K562 (cell line): ENCODE data around the gene HFE. TPM values are rescaled to one million over a fixed set of nuclear protein-coding genes. Genes with fewer than 3 reads are reported as not detected.

ENCODE experiments used
- BACH1 ChIP-seq: fragments of 200-800 bp; sonication (Bioruptor generic); IDR thresholded peaks from 2 replicates; pipeline ENCODE4 v1.6.1; 2016; ENCODE audit warnings: missing genetic modification characterization, missing compliant biosample characterization
- CBX3 ChIP-seq, 2 experiments: IDR thresholded peaks; 1 replicate in 1 of 2; 2 replicates in 1 of 2; pipeline ENCODE4 v1.6.1; 2012; ENCODE audit warnings: inconsistent platforms in 2 of 2, low read length in 2 of 2, borderline replicate concordance in 1 of 2, control low read depth in 1 of 2
- CREM ChIP-seq: IDR thresholded peaks from 2 replicates; pipeline ENCODE4 v1.6.1; 2014; ENCODE audit warnings: antibody characterized with exemption, low read depth
- DPF2 ChIP-seq: fragments of 450-650 bp; IDR thresholded peaks from 2 replicates; pipeline ENCODE4 v1.6.1; 2016
- ESRRA ChIP-seq: fragments of 450-650 bp; IDR thresholded peaks from 2 replicates; pipeline ENCODE4 v1.6.1; 2014; ENCODE audit warnings: low read depth, mild to moderate bottlenecking, moderate library complexity, borderline replicate concordance
- FUS ChIP-seq: fragments of 200-400 bp; formaldehyde crosslinking; optimal IDR thresholded peaks from 2 replicates; pipeline ENCODE3; 2017; ENCODE audit warnings: low read depth, low read length
- HMG20A ChIP-seq: fragments of 450-650 bp; formaldehyde crosslinking; conservative IDR thresholded peaks from 2 replicates; pipeline ENCODE4 v1.4.0; 2020; ENCODE audit warnings: mild to moderate bottlenecking, mixed read lengths
- ILF3 ChIP-seq: fragments of 450-650 bp; IDR thresholded peaks from 2 replicates; pipeline ENCODE4 v1.6.1; 2018; ENCODE audit warnings: antibody characterized with exemption, mild to moderate bottlenecking, moderate library complexity, borderline replicate concordance
- NFRKB ChIP-seq: fragments of 450-650 bp; IDR thresholded peaks from 2 replicates; pipeline ENCODE4 v1.6.1; 2016; ENCODE audit warnings: low read depth
- NFXL1 ChIP-seq: fragments of 450-650 bp; formaldehyde crosslinking; IDR thresholded peaks from 2 replicates; pipeline ENCODE4 v1.4.0; 2021; ENCODE audit warnings: mild to moderate bottlenecking
- SMAD3 ChIP-seq: fragments of 450-650 bp; formaldehyde crosslinking; conservative IDR thresholded peaks from 2 replicates; pipeline ENCODE4 v1.4.0; 2020; ENCODE audit warnings: mild to moderate bottlenecking
- STAT5A ChIP-seq: IDR thresholded peaks from 2 replicates; pipeline ENCODE4 v1.6.1; 2012; ENCODE audit warnings: low read length, inconsistent platforms, borderline replicate concordance
- TSC22D4 ChIP-seq: fragments of 450-650 bp; IDR thresholded peaks from 2 replicates; pipeline ENCODE4 v1.6.1; 2016; ENCODE audit warnings: missing genetic modification characterization, missing biosample characterization, control low read depth
- ZC3H4 ChIP-seq: sonication (generic); formaldehyde crosslinking; IDR thresholded peaks from 2 replicates; pipeline ENCODE4 v1.9.0; 2021; ENCODE audit warnings: missing genetic modification reagents, borderline replicate concordance
- ZNF212 ChIP-seq: fragments of 450-650 bp; formaldehyde crosslinking; IDR thresholded peaks from 2 replicates; pipeline ENCODE4 v1.4.0; 2020; ENCODE audit warnings: mild to moderate bottlenecking
- ZNF232 ChIP-seq: sonication (generic); formaldehyde crosslinking; IDR thresholded peaks from 2 replicates; pipeline ENCODE4 v1.8.0; 2022; ENCODE audit warnings: mild to moderate bottlenecking, missing genetic modification reagents
- polyA plus RNA-seq, 8 experiments: library from polyadenylated mRNA; depleted of rRNA in 4 of 8; stranded (reverse) in 5 of 8; unstranded in 3 of 8; fragments of >200 nt; fragmentation: Nextera tagmentation in 2 of 8; fragmentation: Illumina TruSeq in 1 of 8; extraction: Ambion mirVana in 2 of 8; extraction: Trizol in 1 of 8; gene quantifications; 2 replicates each; pipeline versions ENCODE4 v1.2.1 to v1.2.3, GENCODE V29; 2011 to 2014; ENCODE audit warnings: inconsistent platforms in 1 of 8, missing spikeins in 1 of 8
- total RNA-seq, 7 experiments: library from RNA; depleted of rRNA in 6 of 7; stranded (reverse); fragments of >200 nt in 6 of 7; fragmentation: Illumina TruSeq in 2 of 7; extraction: Trizol in 2 of 7; gene quantifications; 2 replicates each; pipeline versions ENCODE4 v1.2.1 to v1.2.3, GENCODE V29; 2011 to 2021; ENCODE audit warnings: low replicate concordance in 1 of 7
- TF ChIP-seq, protein P1 (sequence below): sonication (generic); formaldehyde crosslinking; IDR thresholded peaks from 2 replicates; pipeline ENCODE4 v1.8.0; 2022; ENCODE audit warnings: missing genetic modification reagents, mild to moderate bottlenecking, borderline replicate concordance
- TF ChIP-seq, protein P2 (sequence below), 2 experiments: fragments of 450-650 bp in 1 of 2; sonication (generic) in 1 of 2; formaldehyde crosslinking; conservative IDR thresholded peaks; 2 replicates each; pipeline versions ENCODE4 v1.4.0 to v1.8.1; 2020 to 2022; ENCODE audit warnings: mild to moderate bottlenecking in 1 of 2, missing genetic modification reagents in 1 of 2

The HFE gene
- total and polyA plus RNA-seq, 9 of the 15 experiments (the other 6 are each of a cell fraction or from before 2014, with no cell fraction given) = 0.14 to 1.2 (median 0.76) TPM

DNA sequence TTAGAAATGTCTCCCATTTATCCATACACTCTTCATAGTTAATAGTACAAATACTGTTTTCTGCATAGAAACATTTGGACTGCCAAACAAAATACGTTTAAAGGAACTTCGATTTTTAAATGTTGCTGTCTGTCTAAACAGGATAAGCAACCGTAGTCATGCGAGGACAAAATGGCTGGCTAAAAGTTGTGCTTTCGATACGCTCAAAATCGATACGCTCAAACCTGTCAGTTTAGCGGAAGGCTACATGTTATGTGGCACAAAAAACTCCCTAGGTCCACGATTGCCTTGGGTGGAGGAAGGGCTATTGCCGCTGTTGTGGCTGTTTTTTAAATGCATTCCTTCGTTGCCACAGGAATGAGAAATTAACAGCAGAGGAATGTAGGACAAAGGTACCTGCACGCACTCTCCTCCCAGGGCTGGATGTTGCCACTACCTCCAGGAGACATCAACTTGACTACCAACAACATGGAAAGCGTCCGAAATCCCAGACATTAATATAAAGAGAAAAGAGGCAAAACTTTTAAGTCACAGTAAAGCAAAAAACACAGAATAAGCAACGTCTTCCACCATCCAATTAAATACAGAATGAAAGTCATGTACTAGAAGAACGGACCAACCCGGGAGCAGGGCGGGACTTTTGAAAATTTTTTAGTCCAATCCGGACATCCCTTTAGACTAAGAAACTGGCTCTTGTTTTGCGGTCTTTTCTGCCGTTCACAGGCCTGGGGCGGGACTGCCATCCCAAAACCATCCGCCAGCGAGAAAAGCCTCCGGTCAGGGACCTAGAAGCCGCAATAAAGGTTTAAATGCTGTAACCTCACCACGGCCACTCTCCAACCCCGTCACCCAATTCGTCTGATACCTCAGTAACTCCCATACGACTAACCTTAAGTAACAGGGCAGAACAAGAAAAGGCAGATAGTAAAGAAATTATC is 32.2 kb upstream of the HFE start (continued):
- TF ChIP-seq CBX3 (IDR thresholded peaks at IDR 0.05; ENCODE audit: borderline replicate concordance in 1 of 2, low read length in 2 of 2) (peak in 1 of 2 experiments; percentile 78; a peak in 2 of 3 replicates), ESRRA (0 out of 2 replicates have a peak, but pooled peaks have one; percentile 6), ZC3H4 (CRISPR knock-in tag) (peak; percentile 86), HMG20A (CRISPR knock-in tag) (peak; percentile 25; the same call in 1 of the 2 replicates), SMAD3 (CRISPR knock-in tag) (peak; percentile 72), BACH1 (tag) (peak; percentile 43; the same call in 1 of the 2 replicates), ILF3 (peak; percentile 93), DPF2 (peak; percentile 43; the same call in 1 of the 2 replicates), NFXL1 (CRISPR knock-in tag) (peak; percentile 70), STAT5A (peak; percentile 34), CREM (peak; percentile 53), ZNF212 (CRISPR knock-in tag) (peak; percentile 33), NFRKB (peak; percentile 95), ZNF232 (CRISPR knock-in tag) (0 out of 2 replicates have a peak, but pooled peaks have one; percentile 55), FUS (peak; percentile 84), TSC22D4 (tag) (no peak)
- TF ChIP-seq, protein P1, sequence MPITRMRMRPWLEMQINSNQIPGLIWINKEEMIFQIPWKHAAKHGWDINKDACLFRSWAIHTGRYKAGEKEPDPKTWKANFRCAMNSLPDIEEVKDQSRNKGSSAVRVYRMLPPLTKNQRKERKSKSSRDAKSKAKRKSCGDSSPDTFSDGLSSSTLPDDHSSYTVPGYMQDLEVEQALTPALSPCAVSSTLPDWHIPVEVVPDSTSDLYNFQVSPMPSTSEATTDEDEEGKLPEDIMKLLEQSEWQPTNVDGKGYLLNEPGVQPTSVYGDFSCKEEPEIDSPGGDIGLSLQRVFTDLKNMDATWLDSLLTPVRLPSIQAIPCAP (CRISPR knock-in tag) = peak; percentile 17; the same call in 1 of the 2 replicates
- TF ChIP-seq, protein P2, sequence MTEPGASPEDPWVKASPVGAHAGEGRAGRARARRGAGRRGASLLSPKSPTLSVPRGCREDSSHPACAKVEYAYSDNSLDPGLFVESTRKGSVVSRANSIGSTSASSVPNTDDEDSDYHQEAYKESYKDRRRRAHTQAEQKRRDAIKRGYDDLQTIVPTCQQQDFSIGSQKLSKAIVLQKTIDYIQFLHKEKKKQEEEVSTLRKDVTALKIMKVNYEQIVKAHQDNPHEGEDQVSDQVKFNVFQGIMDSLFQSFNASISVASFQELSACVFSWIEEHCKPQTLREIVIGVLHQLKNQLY (CRISPR knock-in tag; conservative IDR thresholded peaks at IDR 0.05) = peak in 1 of 2 experiments; percentile 96; a peak in 1 of 4 replicates
